ENCODE results near the gene TNF.

The TNF gene

GRCh38 chr6:31544676-31545075 is 30.7 kb upstream of the TNF start:
- no peak for DNase-seq (ENCODE audit: low read depth)
- no peak overlapping the region for H3K4me3 ChIP-seq (ENCODE audit: low read length)
- no peak for TF ChIP-seq CTCF (conservative IDR thresholded peaks at IDR 0.05; ENCODE audit: low read depth, low read length)

- no peak for DNase-seq (ENCODE audit: low read depth)
- H3K4me3 ChIP-seq (ENCODE audit: low read length): no peak overlapping the region
- TF ChIP-seq CTCF (conservative IDR thresholded peaks at IDR 0.05; ENCODE audit: low read depth, low read length): no peak
These were observed 30.1 kb upstream of the TNF start for GRCh38 chr6:31545291-31545690.

- peak within 1 kb of the TSS; percentile 56 for H3K4me3 ChIP-seq (ENCODE audit: low read length)
- peak; percentile 99 for TF ChIP-seq CTCF (conservative IDR thresholded peaks at IDR 0.05; ENCODE audit: low read depth, low read length)
- peak; percentile 42 for DNase-seq (ENCODE audit: low read depth)
These were observed 28.9 kb upstream of the TNF start, which contains the start of gene ATP6V1G2 for GRCh38 chr6:31546339-31546957. TSS of gene ATP6V1G2 (minus strand) at chr6:31546608. CDS start at chr6:31546559, 49 bp downstream.

- no peak for TF ChIP-seq CTCF (conservative IDR thresholded peaks at IDR 0.05; ENCODE audit: low read depth, low read length)
- peak; percentile 86 for DNase-seq (ENCODE audit: low read depth)
- peak within 1 kb of the TSS; percentile 56 for H3K4me3 ChIP-seq (ENCODE audit: low read length)
These were observed 28.2 kb upstream of the TNF start, which contains the start of gene NFKBIL1 for GRCh38 chr6:31546958-31547726. TSS of gene NFKBIL1 (plus strand) at chr6:31547608. CDS start at chr6:31547695, 87 bp downstream.

- peak overlapping the region; percentile 56 for H3K4me3 ChIP-seq (ENCODE audit: low read length)
- no peak for TF ChIP-seq CTCF (conservative IDR thresholded peaks at IDR 0.05; ENCODE audit: low read depth, low read length)
- DNase-seq (ENCODE audit: low read depth): no peak
These were observed 27.4 kb upstream of the TNF start for GRCh38 chr6:31547727-31548543.

GRCh38 chr6:31548544-31548873 is 26.9 kb upstream of the TNF start:
- H3K4me3 ChIP-seq (ENCODE audit: low read length): peak overlapping the region; percentile 56
- no peak for DNase-seq (ENCODE audit: low read depth)
- no peak for TF ChIP-seq CTCF (conservative IDR thresholded peaks at IDR 0.05; ENCODE audit: low read depth, low read length)

All from retinal pigment epithelial cell (primary cell).